ACC112 (cell line): ENCODE results near the gene SYNE3.

ENCODE experiments used
- H2AFZ ChIP-seq: fragments of 200-600 bp; sonication (generic); one replicate; pipeline ENCODE4 v1.6.0; 2017; ENCODE audit warnings: antibody characterized with exemption, low read length; ENCODE audit not compliant: unreplicated experiment
- H3K27ac ChIP-seq: fragments of 200-600 bp; sonication (generic); 2 replicates; pipeline ENCODE4 v1.5.1; 2014; ENCODE audit warnings: low read depth, mild to moderate bottlenecking, antibody characterized with exemption, low read length, moderate library complexity
- H3K27me3 ChIP-seq: fragments of 200-600 bp; sonication (generic); 2 replicates; pipeline ENCODE4 v1.6.1; 2014; ENCODE audit warnings: mild to moderate bottlenecking, antibody characterized with exemption, low read length, moderate library complexity, mixed read lengths; ENCODE audit not compliant: insufficient read depth
- H3K36me3 ChIP-seq: fragments of 200-600 bp; sonication (generic); 2 replicates; pipeline ENCODE4 v1.6.1; 2016; ENCODE audit warnings: mild to moderate bottlenecking, antibody characterized with exemption, low read length, moderate library complexity, mixed read lengths; ENCODE audit not compliant: insufficient read depth
- H3K4me1 ChIP-seq: fragments of 200-600 bp; sonication (generic); one replicate; pipeline ENCODE4 v1.6.1; 2016; ENCODE audit warnings: low read length, mixed read lengths; ENCODE audit not compliant: insufficient read depth, unreplicated experiment, control insufficient read depth
- H3K4me3 ChIP-seq: fragments of 200-600 bp; sonication (generic); 2 replicates; pipeline ENCODE4 v1.5.1; 2014; ENCODE audit warnings: mild to moderate bottlenecking, low read depth, low read length
- H3K79me2 ChIP-seq: fragments of 200-600 bp; sonication (generic); one replicate; pipeline ENCODE4 v1.6.0; 2016; ENCODE audit warnings: low read length; ENCODE audit not compliant: control insufficient read depth, unreplicated experiment, insufficient read depth

Gene SYNE3

GRCh38 chr14:95541346-95541745 is 24.9 kb upstream of the SYNE3 start:
- Histone ChIP-seq H3K36me3 (peaks cover 7% of the 10 kb centered on the region), H3K4me1 (peaks cover 36% of the 10 kb centered on the region), H3K27me3 (no peaks in the 10 kb centered on the region), H3K4me3 (no peak overlapping the region), H3K27ac (no peak overlapping the region), H2AFZ (no peak overlapping the region), H3K79me2 (peaks cover 70% of the 10 kb centered on the region)

GRCh38 chr14:95540236-95540855 is 23.9 kb upstream of the SYNE3 start:
- peaks cover 80% of the 10 kb centered on the region for H3K79me2 ChIP-seq
- peaks cover 32% of the 10 kb centered on the region for H3K4me1 ChIP-seq
- H3K27me3 ChIP-seq = no peaks in the 10 kb centered on the region
- no peak overlapping the region for H3K4me3 ChIP-seq
- peaks cover 7% of the 10 kb centered on the region for H3K36me3 ChIP-seq
- H2AFZ ChIP-seq = no peak overlapping the region
- H3K27ac ChIP-seq = no peak overlapping the region

- peaks cover 19% of the 10 kb centered on the region for H3K4me1 ChIP-seq
- H3K36me3 ChIP-seq = no peaks in the 10 kb centered on the region
- peaks cover 86% of the 10 kb centered on the region for H3K79me2 ChIP-seq
- H3K4me3 ChIP-seq = no peak overlapping the region
- no peaks in the 10 kb centered on the region for H3K27me3 ChIP-seq
- H2AFZ ChIP-seq = no peak overlapping the region
- no peak overlapping the region for H3K27ac ChIP-seq
Observed at GRCh38 chr14:95538801-95539509, 22.5 kb upstream of the SYNE3 start.

DNA sequence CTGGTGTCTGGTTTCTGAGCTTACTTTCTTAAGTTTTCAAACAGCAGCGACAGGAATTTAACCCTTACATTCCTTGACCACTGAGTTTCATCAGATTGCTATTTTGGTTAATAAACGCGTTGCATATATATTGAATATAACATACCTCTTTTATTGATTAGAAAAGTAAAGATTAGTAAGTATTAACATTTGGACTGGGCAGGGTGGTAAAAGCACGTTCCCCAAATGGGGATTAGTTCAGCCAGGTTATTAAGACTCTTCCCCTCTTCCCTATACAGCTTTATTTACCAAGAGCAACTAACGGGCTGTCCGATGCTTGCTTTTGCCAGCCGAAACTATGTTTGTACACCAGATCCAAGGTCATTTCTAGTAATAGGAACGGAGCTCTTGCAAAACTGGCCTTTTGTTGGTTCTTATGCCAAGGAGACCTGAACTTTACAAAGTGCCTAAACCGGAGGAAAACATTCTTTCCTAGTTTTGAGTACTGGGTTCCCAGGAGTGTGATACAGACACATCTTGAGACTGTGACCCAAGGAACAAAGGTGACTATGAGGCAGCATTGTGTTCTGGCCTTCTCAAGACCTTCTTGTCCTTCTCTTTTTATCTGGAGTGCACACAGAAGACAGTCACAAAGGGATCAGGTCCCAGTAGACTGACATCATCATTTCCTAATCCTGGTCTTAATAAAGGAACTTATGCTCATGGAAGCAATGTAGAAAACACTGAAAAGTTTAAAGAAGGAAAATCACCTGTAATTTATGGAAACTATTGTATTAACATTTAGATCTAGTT is 21.0 kb upstream of the SYNE3 start:
- Histone ChIP-seq H3K79me2 (peaks cover 90% of the 10 kb centered on the region), H3K27ac (no peak overlapping the region), H3K27me3 (no peaks in the 10 kb centered on the region), H2AFZ (no peak overlapping the region), H3K4me1 (peaks cover 24% of the 10 kb centered on the region), H3K4me3 (peak overlapping the region; percentile 87), H3K36me3 (no peaks in the 10 kb centered on the region)

DNA sequence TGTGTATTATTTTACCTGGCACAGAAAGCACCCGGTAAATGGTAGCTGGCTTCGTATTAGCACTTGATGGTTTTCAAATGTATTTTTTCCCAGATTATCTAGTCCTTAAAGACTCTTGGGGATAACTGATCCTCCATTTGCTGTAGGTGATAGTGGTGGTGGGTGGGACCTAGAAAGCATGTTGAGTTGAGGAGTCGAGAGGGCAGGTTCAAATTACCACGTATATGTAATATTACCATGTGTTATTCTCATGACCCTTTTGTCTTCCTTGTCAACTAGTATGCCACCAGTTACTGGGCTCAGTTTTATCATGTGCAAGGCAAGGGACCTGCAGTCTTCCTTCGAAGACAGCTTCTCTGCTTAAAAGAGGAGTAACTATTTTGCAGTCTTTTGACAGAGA is 20.2 kb upstream of the SYNE3 start:
- Histone ChIP-seq H2AFZ (no peak overlapping the region), H3K4me1 (peaks cover 32% of the 10 kb centered on the region), H3K27ac (no peak overlapping the region), H3K27me3 (no peaks in the 10 kb centered on the region), H3K4me3 (peak overlapping the region; percentile 87), H3K79me2 (peaks cover 90% of the 10 kb centered on the region), H3K36me3 (no peaks in the 10 kb centered on the region)

DNA sequence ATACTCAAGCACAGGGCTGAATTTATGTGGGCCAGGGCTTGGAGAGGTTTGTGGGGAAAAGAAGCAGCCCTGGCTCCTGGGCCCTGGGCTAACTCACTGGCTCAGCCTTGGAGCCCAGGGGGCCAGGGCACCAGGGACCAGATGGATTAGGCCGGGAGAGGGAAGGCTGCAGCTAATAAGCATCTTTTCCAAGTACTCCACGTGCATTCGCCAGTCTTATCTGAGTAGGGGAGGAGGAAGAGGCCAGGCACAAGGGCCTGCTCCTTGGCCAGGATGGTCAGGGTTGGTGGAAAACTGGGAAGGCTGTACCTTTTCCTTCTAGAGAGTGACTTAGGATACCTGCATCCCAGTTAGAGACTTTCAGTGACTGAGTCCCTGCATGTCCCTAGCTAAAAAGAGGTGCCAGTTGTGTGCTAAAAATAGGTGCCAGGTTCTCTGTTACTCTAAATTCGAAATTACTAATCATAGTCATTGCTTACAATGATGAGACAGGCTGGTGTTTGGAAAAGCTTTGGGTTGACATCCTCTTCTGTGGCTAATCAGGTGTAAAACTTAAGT is 19.7 kb upstream of the SYNE3 start:
- Histone ChIP-seq H2AFZ (no peak overlapping the region), H3K27ac (no peak overlapping the region), H3K4me1 (peaks cover 38% of the 10 kb centered on the region)

GRCh38 chr14:95535226-95536021 is 19.0 kb upstream of the SYNE3 start:
- Histone ChIP-seq H3K27me3 (no peaks in the 10 kb centered on the region), H3K4me1 (peaks cover 45% of the 10 kb centered on the region), H3K27ac (peak overlapping the region; percentile 6; the same call in 1 of the 2 replicates), H3K4me3 (peak overlapping the region; percentile 87), H2AFZ (peak overlapping the region; percentile 56), H3K36me3 (no peaks in the 10 kb centered on the region), H3K79me2 (peaks cover 90% of the 10 kb centered on the region)

More for the DNA sequence above, 19.7 kb upstream of the SYNE3 start:
- Histone ChIP-seq H3K36me3 (no peaks in the 10 kb centered on the region), H3K79me2 (peaks cover 90% of the 10 kb centered on the region), H3K4me3 (peak overlapping the region; percentile 87), H3K27me3 (no peaks in the 10 kb centered on the region)

DNA sequence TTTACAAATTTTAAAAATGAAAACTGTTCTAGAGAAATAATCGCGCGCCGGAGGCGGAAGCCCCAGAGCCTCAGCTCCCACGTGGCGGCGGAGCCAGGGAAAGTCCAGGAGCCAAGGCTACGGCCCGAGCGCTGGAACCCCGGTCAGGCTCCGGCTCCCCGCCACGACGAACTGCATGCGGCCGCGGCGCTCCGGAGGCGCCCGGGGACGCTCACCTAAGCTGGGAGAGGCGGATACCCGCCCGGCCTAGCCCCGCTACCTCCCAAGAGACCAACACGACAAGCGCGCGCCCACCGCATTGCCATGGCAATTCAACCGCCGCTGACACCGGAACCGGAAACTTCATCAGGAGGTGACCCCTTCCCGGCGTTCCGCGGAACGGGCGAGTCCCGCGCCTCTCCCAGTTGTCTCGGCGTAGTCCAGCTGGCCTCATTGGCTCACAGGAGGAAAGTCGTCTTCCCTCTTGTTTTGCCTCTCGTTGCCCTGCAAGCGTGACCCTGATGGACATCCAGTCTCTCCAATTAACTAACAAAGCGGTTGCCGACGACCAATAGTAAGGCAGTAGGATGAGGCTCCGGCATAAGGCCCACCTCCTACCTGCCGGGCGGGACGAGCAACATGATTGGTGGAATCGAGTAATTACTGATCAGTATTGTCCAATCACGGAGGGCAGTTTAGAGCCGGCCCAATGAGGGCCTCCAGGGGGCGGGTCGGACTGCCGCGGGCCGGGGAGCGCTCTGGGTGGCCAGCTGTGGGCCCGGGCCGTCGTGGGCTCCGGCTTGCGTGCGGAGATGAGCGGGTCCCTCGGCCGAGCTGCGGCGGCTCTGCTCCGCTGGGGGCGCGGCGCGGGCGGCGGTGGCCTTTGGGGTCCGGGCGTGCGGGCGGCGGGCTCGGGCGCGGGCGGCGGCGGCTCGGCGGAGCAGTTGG is 18.1 kb upstream of the SYNE3 start, which contains the start of gene GLRX5:
GLRX5 (plus strand) TSS at position 752 of the 927 bp plus-strand sequence; CDS start at position 792, 40 bp downstream.
- H3K36me3 ChIP-seq = no peaks in the 10 kb centered on the region
- peaks cover 91% of the 10 kb centered on the region for H3K79me2 ChIP-seq
- H3K27ac ChIP-seq = peak within 1 kb of the TSS; percentile 86
- peak within 1 kb of the TSS; percentile 87 for H3K4me3 ChIP-seq
- H2AFZ ChIP-seq = peak within 1 kb of the TSS; percentile 56
- no peaks in the 10 kb centered on the region for H3K27me3 ChIP-seq
- H3K4me1 ChIP-seq = peaks cover 49% of the 10 kb centered on the region

DNA sequence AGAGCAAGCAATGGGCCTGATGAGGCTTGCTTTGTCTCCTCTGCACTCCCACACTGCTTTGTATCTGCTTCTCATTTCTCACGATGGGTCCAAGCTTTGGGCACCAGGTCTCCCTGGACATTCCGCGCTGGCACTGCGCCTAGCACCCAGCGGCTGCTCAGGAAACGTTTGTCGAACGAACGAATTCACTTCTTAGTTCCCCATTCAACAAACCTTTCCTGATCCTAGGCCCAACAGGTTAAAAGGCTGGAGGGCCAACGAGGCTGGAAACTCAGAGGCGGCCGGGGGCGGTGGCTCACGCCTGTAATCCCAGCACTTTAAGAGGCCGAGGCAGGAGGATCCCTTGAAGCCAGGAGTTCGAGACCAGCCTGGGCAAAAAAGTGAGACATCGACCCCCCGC is 17.4 kb upstream of the SYNE3 start:
- Histone ChIP-seq H3K27me3 (no peaks in the 10 kb centered on the region), H3K27ac (peak overlapping the region; percentile 86), H3K4me3 (peak overlapping the region; percentile 87), H3K4me1 (peaks cover 53% of the 10 kb centered on the region), H3K79me2 (peaks cover 86% of the 10 kb centered on the region), H2AFZ (no peak overlapping the region), H3K36me3 (no peaks in the 10 kb centered on the region)
